ENCODE measurements around the gene NAV3. TPM values are rescaled to one million over a fixed set of nuclear protein-coding genes. Genes with fewer than 3 reads are reported as not detected.

The NAV3 gene
- total and polyA plus RNA-seq, 12 donors = 5.0 to 53.4 (median 25.9) TPM

DNA sequence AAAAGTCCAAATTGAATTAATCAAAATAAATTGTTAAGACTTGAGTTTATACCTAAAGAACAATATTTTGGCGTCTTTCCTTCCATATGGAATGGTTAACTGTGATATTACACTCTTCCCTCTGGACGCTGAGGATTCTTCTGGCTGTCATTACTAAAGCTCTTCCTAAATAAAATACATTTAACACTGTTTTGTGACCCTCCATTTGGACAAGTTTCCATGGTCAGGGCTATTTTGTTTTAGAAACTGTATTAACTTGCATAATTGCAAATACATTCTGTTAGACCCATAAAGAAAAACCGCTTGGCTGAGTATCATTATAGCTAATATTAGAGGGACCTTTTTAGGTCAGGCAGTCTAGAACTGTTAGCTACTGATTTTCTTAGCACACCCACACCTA is 87.4 kb downstream of the NAV3 start:
- 75 to 94% (median 78%) methylated on average over 3 of the region's 3 CpGs for WGBS, 4 donors
- no peaks in the 10 kb centered on the region for H3K27me3 ChIP-seq
- intact Hi-C loops (cut with DNase I) = no loop called here
- DNase-seq = no peak
- H3K36me3 ChIP-seq (replicated peaks in 1 of 2) = no peaks in the 10 kb centered on the region
- no peak overlapping the region for H3K4me3 ChIP-seq
- peaks cover 0 to 8% of the 10 kb centered on the region in 2 donors for H3K4me1 ChIP-seq (replicated peaks in 1 of 2)
- no peak for TF ChIP-seq POLR2A (IDR thresholded peaks at IDR 0.05)
- TF ChIP-seq, protein P1, sequence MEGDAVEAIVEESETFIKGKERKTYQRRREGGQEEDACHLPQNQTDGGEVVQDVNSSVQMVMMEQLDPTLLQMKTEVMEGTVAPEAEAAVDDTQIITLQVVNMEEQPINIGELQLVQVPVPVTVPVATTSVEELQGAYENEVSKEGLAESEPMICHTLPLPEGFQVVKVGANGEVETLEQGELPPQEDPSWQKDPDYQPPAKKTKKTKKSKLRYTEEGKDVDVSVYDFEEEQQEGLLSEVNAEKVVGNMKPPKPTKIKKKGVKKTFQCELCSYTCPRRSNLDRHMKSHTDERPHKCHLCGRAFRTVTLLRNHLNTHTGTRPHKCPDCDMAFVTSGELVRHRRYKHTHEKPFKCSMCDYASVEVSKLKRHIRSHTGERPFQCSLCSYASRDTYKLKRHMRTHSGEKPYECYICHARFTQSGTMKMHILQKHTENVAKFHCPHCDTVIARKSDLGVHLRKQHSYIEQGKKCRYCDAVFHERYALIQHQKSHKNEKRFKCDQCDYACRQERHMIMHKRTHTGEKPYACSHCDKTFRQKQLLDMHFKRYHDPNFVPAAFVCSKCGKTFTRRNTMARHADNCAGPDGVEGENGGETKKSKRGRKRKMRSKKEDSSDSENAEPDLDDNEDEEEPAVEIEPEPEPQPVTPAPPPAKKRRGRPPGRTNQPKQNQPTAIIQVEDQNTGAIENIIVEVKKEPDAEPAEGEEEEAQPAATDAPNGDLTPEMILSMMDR (IDR thresholded peaks at IDR 0.05) = no peak
- H3K9me3 ChIP-seq (replicated peaks in 1 of 3) = no peaks in the 10 kb centered on the region
- H3K27ac ChIP-seq = no peak overlapping the region

DNA sequence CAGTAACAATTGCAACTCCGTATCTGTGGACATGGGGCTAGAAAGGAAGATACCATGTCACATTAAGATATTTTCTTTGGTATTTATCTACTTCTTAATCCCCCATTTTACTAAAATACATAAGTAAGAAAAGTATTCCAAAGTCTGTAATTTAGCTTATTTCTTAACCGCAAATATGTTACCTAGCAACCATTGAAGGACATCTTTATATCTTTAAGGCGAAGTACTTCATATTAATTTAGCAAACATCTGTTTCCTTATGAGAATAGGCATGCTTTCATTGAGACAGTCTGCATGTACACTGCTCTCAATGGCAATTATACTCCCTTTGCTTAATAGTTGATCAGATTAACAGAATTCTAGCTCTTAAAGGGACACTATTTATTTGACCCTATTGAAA is 88.8 kb downstream of the NAV3 start:
- Histone ChIP-seq H3K27me3 (no peaks in the 10 kb centered on the region), H3K36me3 (replicated peaks in 1 of 2) (no peaks in the 10 kb centered on the region), H3K4me1 (replicated peaks in 1 of 2) (peaks cover 0 to 8% of the 10 kb centered on the region in 2 donors), H3K27ac (no peak overlapping the region), H3K9me3 (replicated peaks in 1 of 3) (no peaks in the 10 kb centered on the region), H3K4me3 (no peak overlapping the region)
- TF ChIP-seq, protein P1 (IDR thresholded peaks at IDR 0.05) = no peak
- no peak for TF ChIP-seq POLR2A (IDR thresholded peaks at IDR 0.05)
- WGBS, 4 donors = 89 to 96% (median 95%) methylated on average over 3 of the region's 3 CpGs
- intact Hi-C loops (cut with DNase I) = no loop called here
- no peak for DNase-seq

DNA sequence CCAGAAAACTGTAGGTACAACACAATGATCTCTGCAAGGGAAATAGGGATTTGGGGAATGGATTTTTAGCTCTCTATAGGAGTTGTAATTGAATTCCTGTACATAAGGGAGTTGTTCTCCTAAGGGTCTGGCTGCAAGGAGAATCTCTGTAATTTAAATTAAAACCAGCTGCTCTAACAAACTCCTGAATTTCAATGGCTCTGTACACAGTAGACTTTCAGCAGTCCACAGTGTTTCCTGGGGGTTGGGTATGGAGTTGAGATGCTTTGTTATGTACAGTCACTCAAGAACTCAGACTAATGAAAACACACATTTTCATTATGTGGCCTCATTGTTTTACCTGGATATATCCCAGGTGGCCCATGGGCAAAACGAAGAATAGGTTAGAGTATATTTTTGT is 93.2 kb downstream of the NAV3 start:
- intact Hi-C loops (cut with DNase I) = loop anchor here in 1 of 2 donors (2.0 kb wide), 1 partner anchor 199 kb away; no protein-coding TSS in a partner anchor
- Histone ChIP-seq H3K27ac (no peak overlapping the region), H3K4me1 (replicated peaks in 1 of 2) (peaks cover 0 to 13% of the 10 kb centered on the region in 2 donors), H3K27me3 (no peaks in the 10 kb centered on the region), H3K36me3 (replicated peaks in 1 of 2) (no peaks in the 10 kb centered on the region), H3K9me3 (replicated peaks in 1 of 3) (no peaks in the 10 kb centered on the region), H3K4me3 (no peak overlapping the region)
- TF ChIP-seq POLR2A (IDR thresholded peaks at IDR 0.05) = no peak
- TF ChIP-seq, protein P1 (IDR thresholded peaks at IDR 0.05) = no peak
- 67 to 82% (median 75%) methylated on average over 1 of the region's 1 CpG for WGBS, 4 donors
- no peak for DNase-seq

DNA sequence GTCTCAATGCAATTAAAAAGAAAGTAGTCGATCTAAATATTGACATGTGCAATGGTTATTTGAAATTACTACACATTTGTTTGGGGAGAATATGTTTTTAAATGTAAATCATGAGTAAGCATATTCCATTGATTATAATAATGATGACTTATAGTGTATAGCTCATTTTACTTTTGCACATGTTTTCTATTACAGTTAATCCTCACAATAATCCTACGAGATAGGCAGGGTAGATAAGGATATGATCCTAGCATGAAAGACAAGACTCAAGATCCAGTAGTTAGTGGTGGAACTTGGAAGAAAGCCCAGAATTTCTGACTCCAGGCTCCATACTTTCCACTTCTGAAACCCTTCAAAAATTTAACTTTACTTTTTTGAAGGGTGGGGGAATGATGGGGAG is 94.0 kb downstream of the NAV3 start:
- no peaks in the 10 kb centered on the region for H3K27me3 ChIP-seq
- peaks cover 0 to 13% of the 10 kb centered on the region in 2 donors for H3K4me1 ChIP-seq (replicated peaks in 1 of 2)
- H3K27ac ChIP-seq = no peak overlapping the region
- no peaks in the 10 kb centered on the region for H3K36me3 ChIP-seq (replicated peaks in 1 of 2)
- H3K4me3 ChIP-seq = no peak overlapping the region
- WGBS, 4 donors = 64 to 75% (median 74%) methylated on average over 2 of the region's 2 CpGs
- intact Hi-C loops (cut with DNase I) = loop anchor here (2.0 to 5.0 kb wide), 2 partner anchors 200 to 202 kb away; no protein-coding TSS in a partner anchor
- no peak for TF ChIP-seq POLR2A (IDR thresholded peaks at IDR 0.05)
- TF ChIP-seq, protein P1 (IDR thresholded peaks at IDR 0.05) = no peak
- DNase-seq = no peak
- no peaks in the 10 kb centered on the region for H3K9me3 ChIP-seq (replicated peaks in 1 of 3)
